Mesothelial cell of epicardium (in vitro differentiated cells): ENCODE measurements around the gene PTOV1. TPM values are rescaled to one million over a fixed set of nuclear protein-coding genes. Genes with fewer than 3 reads are reported as not detected.

Experiments used
- DNase-seq, 2 experiments: peaks; one replicate each; pipeline ENCODE4 v3.0.0; 2021; ENCODE audit warnings: low spot score in 2 of 2; ENCODE audit not compliant: unreplicated experiment in 2 of 2
- H3K27ac Mint-ChIP-seq: 2 replicates; pipeline ENCODE4 v1.8.0; 2021; ENCODE audit warnings: mixed read lengths
- H3K27me3 Mint-ChIP-seq: 2 replicates; pipeline ENCODE4 v1.8.0; 2021; ENCODE audit warnings: low read depth, mixed read lengths
- H3K36me3 Mint-ChIP-seq: 2 replicates; pipeline ENCODE4 v1.8.0; 2021; ENCODE audit warnings: mixed read lengths
- H3K4me1 Mint-ChIP-seq: 2 replicates; pipeline ENCODE4 v1.8.0; 2021; ENCODE audit warnings: mixed read lengths
- H3K4me3 Mint-ChIP-seq: 2 replicates; pipeline ENCODE4 v1.8.0; 2021; ENCODE audit warnings: mild to moderate bottlenecking, moderate library complexity, mixed read lengths
- H3K9me3 Mint-ChIP-seq: 2 replicates; pipeline ENCODE4 v1.8.0; 2021; ENCODE audit warnings: mixed read lengths
- total RNA-seq: library from RNA; stranded (reverse); gene quantifications from 3 replicates; pipeline ENCODE4 v1.2.1, GENCODE V29; 2021
- TF ChIP-seq, protein P1 (sequence below): fragments of 200-600 bp; sonication (generic); IDR thresholded peaks from one replicate; pipeline ENCODE4 v1.5.0; 2021; ENCODE audit warnings: antibody characterized with exemption; ENCODE audit not compliant: unreplicated experiment

Gene PTOV1
- total RNA-seq, 1 donor from 2014 or later, result 431 TPM

DNA sequence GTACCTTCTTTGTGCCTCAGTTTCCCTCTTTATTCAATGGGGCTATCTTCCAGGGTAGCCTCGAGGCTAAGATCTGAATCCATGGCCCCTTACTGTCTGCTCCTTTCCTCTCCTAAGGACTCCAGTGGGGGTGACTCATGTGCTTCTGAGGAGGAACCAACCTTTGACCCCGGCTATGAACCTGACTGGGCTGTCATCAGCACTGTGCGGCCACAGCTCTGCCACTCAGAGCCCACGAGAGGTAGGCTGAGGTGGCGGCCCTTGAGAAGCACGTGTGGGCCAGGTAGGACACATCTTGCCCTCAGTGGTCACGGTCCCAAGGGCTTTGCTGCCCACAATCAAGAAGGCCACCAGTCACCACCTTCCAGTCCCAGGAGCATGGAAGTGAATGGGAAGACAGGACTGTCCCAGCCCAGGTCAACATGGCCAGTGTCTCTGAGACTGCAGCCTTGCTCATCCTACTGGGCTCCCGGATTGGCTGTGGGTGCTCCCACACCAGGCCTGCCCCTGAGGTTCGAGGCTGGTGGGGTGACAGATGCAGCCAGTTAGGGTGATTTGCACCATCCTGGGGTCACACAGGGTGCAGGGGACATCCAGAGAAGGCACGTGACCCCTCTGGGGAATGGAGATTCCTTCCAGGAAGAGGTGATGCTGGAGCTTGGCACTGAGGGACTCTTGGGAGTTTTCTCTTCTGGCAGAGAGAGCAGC, 29.4 kb downstream of the PTOV1 start:
- Mint-ChIP-seq H3K36me3 (peaks cover 37% of the 10 kb centered on the region), H3K4me1 (peaks cover 19% of the 10 kb centered on the region), H3K4me3 (no peak overlapping the region), H3K9me3 (no peaks in the 10 kb centered on the region), H3K27me3 (no peaks in the 10 kb centered on the region), H3K27ac (no peak overlapping the region)
- DNase-seq, result no peak
- TF ChIP-seq, protein P1, sequence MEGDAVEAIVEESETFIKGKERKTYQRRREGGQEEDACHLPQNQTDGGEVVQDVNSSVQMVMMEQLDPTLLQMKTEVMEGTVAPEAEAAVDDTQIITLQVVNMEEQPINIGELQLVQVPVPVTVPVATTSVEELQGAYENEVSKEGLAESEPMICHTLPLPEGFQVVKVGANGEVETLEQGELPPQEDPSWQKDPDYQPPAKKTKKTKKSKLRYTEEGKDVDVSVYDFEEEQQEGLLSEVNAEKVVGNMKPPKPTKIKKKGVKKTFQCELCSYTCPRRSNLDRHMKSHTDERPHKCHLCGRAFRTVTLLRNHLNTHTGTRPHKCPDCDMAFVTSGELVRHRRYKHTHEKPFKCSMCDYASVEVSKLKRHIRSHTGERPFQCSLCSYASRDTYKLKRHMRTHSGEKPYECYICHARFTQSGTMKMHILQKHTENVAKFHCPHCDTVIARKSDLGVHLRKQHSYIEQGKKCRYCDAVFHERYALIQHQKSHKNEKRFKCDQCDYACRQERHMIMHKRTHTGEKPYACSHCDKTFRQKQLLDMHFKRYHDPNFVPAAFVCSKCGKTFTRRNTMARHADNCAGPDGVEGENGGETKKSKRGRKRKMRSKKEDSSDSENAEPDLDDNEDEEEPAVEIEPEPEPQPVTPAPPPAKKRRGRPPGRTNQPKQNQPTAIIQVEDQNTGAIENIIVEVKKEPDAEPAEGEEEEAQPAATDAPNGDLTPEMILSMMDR, result no peak

DNA sequence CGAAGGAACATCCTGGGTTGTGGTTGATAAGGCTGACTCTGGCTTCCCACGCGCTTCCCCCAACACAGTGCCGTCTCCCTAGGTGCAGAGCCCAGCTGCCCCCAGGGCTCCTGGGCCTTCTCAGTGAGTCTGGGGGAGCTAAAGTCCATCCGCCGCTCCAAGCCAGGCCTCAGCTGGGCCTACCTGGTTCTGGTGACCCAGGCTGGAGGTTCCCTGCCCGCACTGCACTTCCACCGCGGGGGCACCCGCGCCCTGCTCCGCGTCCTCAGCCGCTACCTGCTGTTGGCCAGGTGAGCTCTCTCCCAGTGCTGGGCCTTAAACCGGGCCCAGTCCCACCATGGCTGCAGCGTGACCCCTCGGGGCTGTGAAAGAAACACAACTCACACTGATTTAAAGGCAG, 30.2 kb downstream of the PTOV1 start:
- no peak for DNase-seq
- Mint-ChIP-seq H3K36me3 (peaks cover 39% of the 10 kb centered on the region), H3K4me3 (no peak overlapping the region)

DNA sequence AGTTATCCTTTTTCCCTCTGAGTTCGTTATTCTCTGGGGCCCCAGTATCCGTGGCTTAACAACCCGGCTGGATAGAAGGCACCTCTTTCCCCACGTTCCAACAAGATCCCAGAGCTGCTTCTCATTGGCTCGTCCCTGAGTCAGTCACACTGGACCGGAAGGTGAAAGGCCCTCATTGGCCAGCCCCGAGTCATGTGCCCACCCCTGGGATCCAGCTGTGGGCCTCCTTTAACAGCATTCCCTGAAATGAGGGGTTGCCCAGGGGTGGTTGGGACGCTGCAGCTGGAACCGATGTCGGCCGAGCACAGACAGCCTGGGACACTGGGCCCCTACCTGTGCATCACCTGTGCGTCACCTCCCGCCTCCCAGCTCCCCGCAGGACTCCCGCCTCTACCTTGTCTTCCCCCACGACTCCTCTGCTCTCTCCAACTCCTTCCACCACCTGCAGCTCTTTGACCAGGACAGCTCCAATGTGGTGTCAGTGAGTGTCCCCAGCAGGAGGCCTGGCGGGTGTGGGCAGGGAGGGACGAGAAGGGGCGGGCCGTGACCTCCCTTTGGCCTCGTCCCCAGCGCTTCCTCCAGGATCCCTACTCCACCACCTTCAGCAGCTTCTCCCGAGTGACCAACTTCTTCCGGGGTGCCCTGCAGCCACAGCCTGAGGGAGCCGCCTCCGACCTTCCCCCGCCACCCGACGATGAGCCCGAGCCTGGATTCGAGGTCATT, 30.9 kb downstream of the PTOV1 start:
- no peaks in the 10 kb centered on the region for H3K27me3 Mint-ChIP-seq
- no peak overlapping the region for H3K4me3 Mint-ChIP-seq
- TF ChIP-seq, protein P1, result no peak
- H3K27ac Mint-ChIP-seq, result no peak overlapping the region
- H3K9me3 Mint-ChIP-seq, result no peaks in the 10 kb centered on the region
- peaks cover 14% of the 10 kb centered on the region for H3K4me1 Mint-ChIP-seq
- peaks cover 43% of the 10 kb centered on the region for H3K36me3 Mint-ChIP-seq
- DNase-seq, result no peak

More for the DNA sequence above, 30.2 kb downstream of the PTOV1 start:
- TF ChIP-seq, protein P1, result no peak
- Mint-ChIP-seq H3K27ac (no peak overlapping the region), H3K4me1 (peaks cover 14% of the 10 kb centered on the region), H3K27me3 (no peaks in the 10 kb centered on the region), H3K9me3 (no peaks in the 10 kb centered on the region)

DNA sequence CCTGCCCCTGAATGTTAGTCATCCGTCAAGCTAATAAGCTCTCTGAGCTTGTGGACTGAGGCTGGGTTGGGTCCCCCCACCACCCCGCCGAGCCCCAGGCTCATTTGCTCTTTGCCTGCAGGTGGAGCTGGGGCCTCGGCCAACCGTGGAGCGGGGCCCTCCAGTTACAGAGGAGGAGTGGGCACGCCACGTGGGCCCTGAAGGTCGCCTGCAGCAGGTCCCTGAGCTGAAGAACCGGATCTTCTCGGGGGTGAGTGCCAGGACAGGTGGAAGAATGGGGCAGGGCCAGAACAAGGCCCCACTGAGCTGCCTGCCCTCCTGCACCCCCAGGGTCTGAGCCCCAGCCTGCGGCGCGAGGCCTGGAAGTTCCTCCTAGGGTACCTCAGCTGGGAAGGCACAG, 31.7 kb downstream of the PTOV1 start:
- Mint-ChIP-seq H3K4me3 (no peak overlapping the region), H3K4me1 (peaks cover 14% of the 10 kb centered on the region), H3K36me3 (peaks cover 43% of the 10 kb centered on the region), H3K27ac (no peak overlapping the region), H3K9me3 (no peaks in the 10 kb centered on the region), H3K27me3 (no peaks in the 10 kb centered on the region)
- TF ChIP-seq, protein P1, result no peak
- DNase-seq, result no peak

DNA sequence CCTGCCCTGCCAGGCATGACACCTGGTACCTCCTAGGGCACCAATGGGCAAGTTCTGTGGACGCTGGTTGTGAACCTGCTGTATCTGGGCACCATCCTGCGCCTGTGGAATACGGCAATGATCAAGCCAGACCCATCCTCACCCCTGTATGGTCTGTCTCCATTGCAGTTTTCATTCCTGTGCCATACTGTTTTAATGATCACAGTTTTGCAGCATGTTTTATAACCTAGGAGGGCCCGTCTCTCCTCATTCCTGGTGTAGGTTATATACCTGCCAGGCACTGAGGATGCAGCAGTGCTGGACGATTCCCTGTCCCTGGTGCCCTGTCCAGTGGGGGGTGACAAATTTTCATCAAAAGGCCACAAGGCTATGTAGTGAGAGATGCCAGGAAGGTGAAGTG, 32.1 kb downstream of the PTOV1 start:
- no peaks in the 10 kb centered on the region for H3K9me3 Mint-ChIP-seq
- H3K27me3 Mint-ChIP-seq, result no peaks in the 10 kb centered on the region
- H3K4me1 Mint-ChIP-seq, result peaks cover 12% of the 10 kb centered on the region
- peaks cover 43% of the 10 kb centered on the region for H3K36me3 Mint-ChIP-seq
- TF ChIP-seq, protein P1, result no peak
- no peak for DNase-seq
- H3K4me3 Mint-ChIP-seq, result no peak overlapping the region
- H3K27ac Mint-ChIP-seq, result no peak overlapping the region
